T-helper 1 cell treated with Interleukin-12 subunit alpha and Interleukin-12 subunit beta and Interleukin-4 antibody, amounts not matched to agents 30 μg/mL and 1 μg/mL, for 36 hours (primary cell): ENCODE results near the gene GSTCD.
"Not testable (repeated sequence)": the region's sequence is repeated elsewhere in the genome, so short reads cannot be mapped to it uniquely, and the experiment has no call there.

ENCODE experiments used
- H3K27ac Mint-ChIP-seq: one replicate; pipeline ENCODE4 v1.8.0; 2021; ENCODE audit warnings: mild to moderate bottlenecking, mixed read lengths
- H3K27me3 Mint-ChIP-seq: one replicate; pipeline ENCODE4 v1.8.0; 2021; ENCODE audit warnings: low read depth, mixed read lengths
- H3K36me3 Mint-ChIP-seq: one replicate; pipeline ENCODE4 v1.8.0; 2021; ENCODE audit warnings: low read depth, mixed read lengths
- H3K4me1 Mint-ChIP-seq: one replicate; pipeline ENCODE4 v1.8.0; 2021; ENCODE audit warnings: low read depth, mixed read lengths
- H3K4me3 Mint-ChIP-seq: one replicate; pipeline ENCODE4 v1.8.0; 2021; ENCODE audit warnings: mild to moderate bottlenecking, moderate library complexity, mixed read lengths
- H3K9me3 Mint-ChIP-seq: one replicate; pipeline ENCODE4 v1.8.0; 2021; ENCODE audit warnings: mixed read lengths

Gene GSTCD, protein sequence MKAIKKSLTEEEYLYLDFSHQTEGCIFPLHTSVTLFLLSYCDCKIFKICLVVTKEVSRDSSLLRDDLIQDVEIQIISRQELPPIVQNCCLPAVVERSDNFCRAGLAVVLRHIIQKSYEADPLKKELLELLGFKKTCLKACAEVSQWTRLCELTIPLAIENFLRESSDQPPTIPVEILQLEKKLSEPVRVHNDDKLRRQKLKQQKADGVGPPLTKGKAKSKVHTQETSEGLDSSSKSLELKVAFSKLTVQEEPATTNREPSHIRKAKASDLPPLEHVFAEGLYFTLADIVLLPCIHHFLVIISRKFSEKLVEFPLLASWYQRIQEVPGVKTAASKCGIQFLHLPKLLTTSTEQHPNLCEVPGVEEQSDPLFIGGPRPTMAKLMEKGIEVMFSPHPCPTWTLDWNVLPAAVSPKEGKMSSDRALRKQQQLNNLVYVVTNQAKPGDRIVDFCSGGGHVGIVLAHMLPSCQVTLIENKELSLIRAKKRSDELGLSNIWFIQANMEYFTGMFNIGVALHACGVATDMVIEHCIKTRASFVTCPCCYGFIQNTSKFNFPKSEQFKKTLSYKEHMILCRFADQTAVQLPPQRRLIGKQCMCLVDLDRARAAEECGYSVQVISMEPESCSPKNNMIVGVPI

DNA sequence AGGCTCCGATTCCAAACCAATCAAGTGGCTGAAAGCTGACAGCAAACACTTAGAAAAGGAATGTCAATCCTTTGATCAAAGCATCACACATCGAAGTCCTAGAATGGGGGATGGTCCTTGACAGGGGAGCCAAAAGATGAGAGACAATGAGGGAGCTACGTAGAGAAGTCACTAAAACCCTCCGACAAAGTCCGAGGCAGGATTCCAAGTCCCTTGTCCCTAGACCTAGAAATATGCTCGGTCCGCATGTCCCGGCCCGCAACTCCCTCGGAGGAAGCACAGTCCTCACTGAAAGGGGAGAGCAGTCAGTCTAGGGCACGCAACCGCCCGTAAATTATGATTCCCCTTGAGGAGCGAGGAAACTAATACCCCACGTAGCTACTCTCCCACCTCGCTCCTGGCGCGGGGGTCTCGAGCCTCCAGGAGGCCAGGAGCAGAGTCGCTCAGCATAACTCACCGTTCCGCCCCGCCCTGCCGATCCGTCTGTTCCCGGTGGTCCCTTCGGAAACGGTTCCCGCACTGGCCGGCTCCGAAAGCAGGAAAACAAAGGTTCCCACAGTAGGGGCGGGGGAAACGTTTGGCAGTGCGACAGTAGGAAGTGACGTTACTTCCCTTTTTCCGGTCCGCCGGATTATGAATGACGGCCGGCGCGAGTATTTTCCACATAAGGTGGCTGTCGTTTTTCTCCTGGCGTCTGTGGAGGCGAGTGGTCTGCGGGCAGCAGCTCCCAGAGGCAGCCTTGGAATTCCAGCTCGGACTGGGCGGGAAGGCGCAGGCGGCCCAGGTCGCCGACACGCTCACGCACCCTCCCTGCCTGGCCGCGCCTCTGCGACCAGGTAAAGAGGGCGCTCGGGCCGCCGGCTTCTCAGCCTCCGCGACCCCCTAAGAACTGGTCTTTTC, at the start of gene GSTCD, which contains the start of gene INTS12:
TSS of gene GSTCD (plus strand) at position 604 of the 900 bp plus-strand sequence. CDS start 8,830 bp downstream, outside the sequence.
TSS of gene INTS12 (minus strand) at position 509 of the 900 bp plus-strand sequence. CDS start 8,684 bp downstream, outside the sequence.
- Mint-ChIP-seq H3K4me1 (peaks cover 24% of the 10 kb centered on the region), H3K4me3 (peak within 1 kb of the TSS; percentile 98), H3K27me3 (no peaks in the 10 kb centered on the region), H3K27ac (peak within 1 kb of the TSS; percentile 92), H3K9me3 (no peaks in the 10 kb centered on the region), H3K36me3 (peaks cover 3% of the 10 kb centered on the region)

DNA sequence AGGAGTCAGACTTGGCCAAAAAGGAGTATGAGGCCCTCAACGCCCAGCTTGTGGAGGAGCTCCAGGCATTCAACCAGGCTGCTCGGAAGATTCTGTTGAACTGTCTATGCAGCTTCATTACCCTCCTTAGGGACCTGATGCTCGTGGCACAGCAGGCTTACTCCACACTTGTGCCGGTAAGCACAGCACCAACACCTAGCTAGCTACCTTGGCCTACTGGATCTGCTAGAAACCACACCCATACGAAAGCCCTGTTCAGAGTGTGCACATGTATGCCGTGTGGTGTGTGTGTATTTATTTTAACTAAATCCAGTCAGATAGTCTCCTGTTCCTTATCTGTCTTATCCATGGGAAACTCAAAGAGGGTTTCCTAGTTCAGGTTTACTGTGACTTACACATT, 49.4 kb upstream of the GSTCD start:
- Mint-ChIP-seq H3K27ac (no peak overlapping the region), H3K4me3 (no peak overlapping the region), H3K27me3 (peaks cover 6% of the 10 kb centered on the region), H3K36me3 (no peaks in the 10 kb centered on the region), H3K4me1 (no peaks in the 10 kb centered on the region), H3K9me3 (no peaks in the 10 kb centered on the region)

DNA sequence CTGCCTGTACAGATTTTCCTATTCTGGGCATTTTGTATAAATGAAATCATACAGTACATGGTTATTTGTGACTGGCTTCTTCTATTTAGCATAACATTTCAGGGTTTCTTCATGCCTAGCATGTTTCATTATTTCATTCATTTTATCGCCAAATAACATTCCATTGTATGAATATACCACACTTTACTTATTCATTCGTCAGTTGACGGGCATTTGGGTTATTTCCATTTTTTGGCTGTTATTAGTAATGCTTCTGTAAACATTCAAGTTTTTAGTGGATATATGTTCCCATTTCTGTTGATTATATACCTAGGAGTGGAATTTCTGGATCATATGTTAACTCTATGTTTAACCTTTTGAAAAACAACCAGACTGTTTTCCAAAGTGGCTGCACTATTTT, 47.6 kb upstream of the GSTCD start:
- no peak overlapping the region for H3K27ac Mint-ChIP-seq
- no peaks in the 10 kb centered on the region for H3K9me3 Mint-ChIP-seq
- H3K36me3 Mint-ChIP-seq = no peaks in the 10 kb centered on the region
- no peaks in the 10 kb centered on the region for H3K4me1 Mint-ChIP-seq
- no peaks in the 10 kb centered on the region for H3K27me3 Mint-ChIP-seq
- no peak overlapping the region for H3K4me3 Mint-ChIP-seq

DNA sequence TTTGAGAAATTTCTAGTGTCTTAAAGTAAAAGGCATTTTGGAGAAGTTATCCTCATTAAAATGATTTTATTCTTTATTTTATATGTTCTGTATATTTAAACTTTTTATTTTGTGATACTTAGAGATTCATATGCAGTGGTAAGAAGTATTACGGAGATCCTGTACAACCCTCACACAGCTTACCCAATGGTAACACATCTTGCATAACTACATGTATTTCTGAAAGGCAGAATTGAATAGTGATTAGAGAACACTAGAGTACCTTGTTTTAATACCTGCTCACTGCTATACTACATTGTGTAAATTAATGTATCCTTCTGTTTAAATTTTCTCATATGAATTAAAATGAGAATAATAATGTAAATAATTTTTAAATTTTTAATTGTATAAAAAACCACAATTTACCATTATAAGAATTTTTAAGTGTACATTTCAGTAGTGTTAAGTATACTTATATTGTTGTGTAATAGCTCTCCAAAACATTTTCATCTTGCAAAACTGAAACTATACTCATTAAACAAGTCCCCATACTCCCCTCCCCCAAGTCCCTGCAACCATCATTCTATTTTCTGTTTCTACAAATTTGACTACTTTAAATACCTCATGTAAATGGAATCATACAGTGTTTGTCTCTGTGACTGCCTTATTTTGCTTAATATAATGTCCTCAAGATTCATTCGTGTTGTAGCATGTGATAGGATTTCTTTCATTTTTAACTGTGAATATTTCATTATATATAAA, 45.5 kb upstream of the GSTCD start:
- no peaks in the 10 kb centered on the region for H3K4me1 Mint-ChIP-seq
- H3K27me3 Mint-ChIP-seq = no peaks in the 10 kb centered on the region
- no peak overlapping the region for H3K4me3 Mint-ChIP-seq
- no peak overlapping the region for H3K27ac Mint-ChIP-seq
- H3K36me3 Mint-ChIP-seq = no peaks in the 10 kb centered on the region
- no peaks in the 10 kb centered on the region for H3K9me3 Mint-ChIP-seq

DNA sequence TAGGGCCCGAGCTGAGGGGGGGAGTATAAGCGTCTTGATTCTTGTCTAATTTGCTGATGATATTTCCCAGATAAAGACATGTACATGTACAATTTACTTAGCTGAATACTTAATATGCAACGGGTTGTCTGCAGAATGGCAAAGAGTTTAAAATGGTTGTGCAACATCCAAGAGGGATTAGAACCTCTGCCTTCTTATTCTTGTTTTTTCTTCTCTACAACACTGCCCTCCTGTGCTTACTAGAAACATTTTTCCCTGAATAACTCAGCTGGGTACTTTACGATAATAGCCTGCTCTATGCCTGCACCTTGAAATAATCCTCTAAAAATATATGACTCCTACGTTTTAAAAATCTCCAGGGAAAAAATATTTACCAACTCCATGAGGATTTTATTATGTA, 41.9 kb upstream of the GSTCD start:
- no peak overlapping the region for H3K27ac Mint-ChIP-seq
- no peaks in the 10 kb centered on the region for H3K9me3 Mint-ChIP-seq
- no peak overlapping the region for H3K4me3 Mint-ChIP-seq
- H3K36me3 Mint-ChIP-seq = no peaks in the 10 kb centered on the region
- H3K4me1 Mint-ChIP-seq = no peaks in the 10 kb centered on the region
- peaks cover 12% of the 10 kb centered on the region for H3K27me3 Mint-ChIP-seq

DNA sequence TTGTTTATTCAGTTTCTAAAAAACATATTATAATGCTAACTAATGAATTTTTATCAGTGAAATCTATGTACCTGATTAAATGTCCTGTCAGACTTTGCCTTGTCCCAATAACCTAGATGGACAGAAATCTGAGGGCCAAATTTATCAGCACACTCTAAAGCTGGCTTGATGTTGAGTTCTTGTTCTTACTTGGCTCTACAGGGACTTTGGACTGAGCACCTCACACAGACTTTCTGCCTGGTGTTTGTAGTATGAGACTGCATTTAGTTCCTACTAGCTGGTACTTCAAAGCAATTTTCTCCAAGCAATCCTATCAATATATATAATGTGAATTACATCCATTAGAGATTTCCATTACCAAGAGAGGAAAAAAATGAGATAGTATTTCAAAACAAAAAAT, 37.9 kb upstream of the GSTCD start:
- Mint-ChIP-seq H3K36me3 (no peaks in the 10 kb centered on the region), H3K27ac (no peak overlapping the region), H3K4me3 (no peak overlapping the region), H3K4me1 (no peaks in the 10 kb centered on the region), H3K27me3 (peaks cover 28% of the 10 kb centered on the region), H3K9me3 (no peaks in the 10 kb centered on the region)

DNA sequence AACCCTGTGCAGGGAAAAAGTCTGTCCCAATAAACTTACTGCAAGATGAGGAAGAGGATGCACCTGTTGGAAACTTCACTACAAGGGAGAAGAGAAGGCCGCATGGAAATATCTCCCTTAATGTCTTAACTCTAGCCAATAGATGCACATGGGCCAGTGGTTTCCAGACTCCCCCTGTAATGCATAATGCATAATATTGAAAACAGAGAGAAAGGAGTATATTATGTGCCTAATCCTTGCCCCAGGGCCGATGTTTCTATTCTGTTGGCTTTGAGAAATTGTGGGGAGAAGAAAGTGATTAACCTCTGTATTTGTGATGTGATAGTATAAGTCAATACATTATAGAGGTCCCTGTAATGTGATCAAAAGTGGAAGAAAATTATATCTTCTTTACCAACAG, 37.3 kb upstream of the GSTCD start:
- Mint-ChIP-seq H3K4me1 (no peaks in the 10 kb centered on the region), H3K27ac (no peak overlapping the region), H3K9me3 (no peaks in the 10 kb centered on the region), H3K36me3 (no peaks in the 10 kb centered on the region), H3K27me3 (peaks cover 28% of the 10 kb centered on the region), H3K4me3 (no peak overlapping the region)

DNA sequence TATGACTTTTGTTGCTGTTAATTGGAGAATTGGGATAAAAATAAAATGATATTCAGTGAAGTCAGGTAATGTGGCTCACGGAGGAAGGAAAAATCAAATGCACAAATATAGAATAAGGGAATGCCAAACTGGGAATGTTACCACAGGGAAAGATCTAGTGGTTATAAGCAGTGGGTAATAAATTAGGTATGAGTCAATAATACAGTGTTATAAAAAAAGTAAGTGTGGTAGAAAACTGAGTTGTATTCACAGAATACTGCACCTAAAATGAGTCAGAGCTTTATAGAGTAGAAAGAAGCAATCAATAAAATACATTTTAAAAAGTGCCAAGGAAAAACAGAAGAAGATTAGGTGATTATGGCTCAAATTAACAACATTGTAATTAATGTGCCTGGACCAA, 34.6 kb upstream of the GSTCD start:
- no peaks in the 10 kb centered on the region for H3K4me1 Mint-ChIP-seq
- H3K4me3 Mint-ChIP-seq = no peak overlapping the region
- no peaks in the 10 kb centered on the region for H3K9me3 Mint-ChIP-seq
- H3K36me3 Mint-ChIP-seq = no peaks in the 10 kb centered on the region
- peaks cover 28% of the 10 kb centered on the region for H3K27me3 Mint-ChIP-seq
- no peak overlapping the region for H3K27ac Mint-ChIP-seq

DNA sequence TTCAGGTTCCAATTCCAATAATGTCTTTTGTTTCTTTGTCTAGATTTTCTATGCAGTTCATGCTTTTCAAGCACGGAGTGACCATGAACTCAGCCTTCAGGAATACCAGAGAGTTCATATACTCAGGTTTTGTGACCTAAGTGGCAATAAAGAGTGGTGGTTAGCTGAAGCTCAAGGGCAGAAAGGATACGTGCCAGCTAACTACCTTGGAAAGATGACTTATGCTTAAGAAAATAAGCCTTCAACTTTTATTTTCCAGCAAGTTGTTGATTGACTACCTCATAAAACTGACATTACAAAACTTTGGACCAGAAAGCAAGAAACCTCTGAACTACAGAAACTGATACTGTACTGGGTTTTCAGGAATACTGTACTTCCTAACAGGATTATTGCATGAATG, 30.9 kb upstream of the GSTCD start:
- peaks cover 11% of the 10 kb centered on the region for H3K27me3 Mint-ChIP-seq
- H3K9me3 Mint-ChIP-seq = no peaks in the 10 kb centered on the region
- H3K4me3 Mint-ChIP-seq = no peak overlapping the region
- H3K4me1 Mint-ChIP-seq = no peaks in the 10 kb centered on the region
- no peak overlapping the region for H3K27ac Mint-ChIP-seq
- H3K36me3 Mint-ChIP-seq = peaks cover 6% of the 10 kb centered on the region

DNA sequence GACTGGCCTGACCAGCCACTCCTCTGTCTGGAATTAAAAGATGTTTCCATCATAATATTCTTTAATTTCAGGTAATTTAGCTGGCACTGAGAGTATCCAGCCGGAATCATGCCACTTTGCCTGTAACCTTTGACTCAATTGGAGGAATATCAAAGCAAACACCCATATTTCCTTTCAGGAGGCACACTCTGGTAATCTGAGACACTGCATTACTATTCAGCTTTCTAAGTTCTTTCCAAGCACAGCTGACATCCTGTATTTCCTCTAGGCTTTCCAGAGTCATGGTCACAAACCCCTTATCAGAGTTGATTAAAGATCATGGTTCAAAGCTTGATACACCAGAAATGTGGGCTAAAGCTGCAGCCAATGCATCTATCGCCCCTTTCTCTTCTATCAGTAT, 29.4 kb upstream of the GSTCD start:
- Mint-ChIP-seq H3K9me3 (no peaks in the 10 kb centered on the region), H3K27me3 (no peaks in the 10 kb centered on the region), H3K36me3 (peaks cover 10% of the 10 kb centered on the region), H3K4me3 (no peak overlapping the region), H3K4me1 (no peaks in the 10 kb centered on the region), H3K27ac (no peak overlapping the region)

DNA sequence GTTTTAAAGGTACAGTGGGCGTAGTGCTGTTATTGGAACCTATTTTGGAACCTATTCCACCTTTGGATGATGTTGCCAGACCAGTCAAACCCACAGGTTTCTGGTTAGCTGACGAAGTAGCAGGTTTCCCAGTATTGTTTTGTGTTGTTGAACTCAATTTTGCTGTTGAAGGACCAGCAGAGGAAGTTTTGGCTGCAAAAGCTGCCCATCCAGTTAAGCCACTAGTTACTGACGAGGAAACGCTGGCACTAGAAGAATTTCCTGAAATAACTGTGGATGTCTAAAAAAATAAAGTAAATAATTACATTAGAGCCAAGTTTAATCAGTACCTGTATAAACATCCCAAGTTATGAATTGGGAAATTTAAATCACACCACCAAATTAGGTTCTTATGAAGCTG, 25.5 kb upstream of the GSTCD start:
- no peaks in the 10 kb centered on the region for H3K27me3 Mint-ChIP-seq
- H3K4me3 Mint-ChIP-seq = no peak overlapping the region
- H3K4me1 Mint-ChIP-seq = no peaks in the 10 kb centered on the region
- H3K36me3 Mint-ChIP-seq = peaks cover 14% of the 10 kb centered on the region
- H3K9me3 Mint-ChIP-seq = no peaks in the 10 kb centered on the region
- H3K27ac Mint-ChIP-seq = no peak overlapping the region

DNA sequence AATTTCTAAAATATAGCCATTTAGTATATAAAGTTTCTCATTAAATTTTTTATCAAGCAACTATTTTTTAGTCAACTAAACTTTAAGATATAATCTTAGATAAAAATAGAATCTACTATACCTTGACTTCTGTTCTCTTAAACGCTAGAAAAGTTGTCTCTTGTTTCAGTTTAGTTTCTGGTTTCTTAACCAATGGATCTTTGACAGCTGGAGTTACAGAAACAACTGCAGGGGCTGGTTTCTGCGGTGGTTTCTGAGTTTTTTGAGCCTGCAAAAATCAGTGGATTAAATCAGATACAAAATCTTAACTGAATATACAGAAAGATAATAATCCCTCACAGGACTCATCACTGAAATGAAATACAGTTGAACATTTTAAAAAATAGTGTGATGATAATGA, 22.0 kb upstream of the GSTCD start:
- Mint-ChIP-seq H3K4me3 (no peak overlapping the region), H3K27me3 (no peaks in the 10 kb centered on the region), H3K36me3 (peaks cover 25% of the 10 kb centered on the region), H3K9me3 (no peaks in the 10 kb centered on the region), H3K4me1 (no peaks in the 10 kb centered on the region), H3K27ac (no peak overlapping the region)

DNA sequence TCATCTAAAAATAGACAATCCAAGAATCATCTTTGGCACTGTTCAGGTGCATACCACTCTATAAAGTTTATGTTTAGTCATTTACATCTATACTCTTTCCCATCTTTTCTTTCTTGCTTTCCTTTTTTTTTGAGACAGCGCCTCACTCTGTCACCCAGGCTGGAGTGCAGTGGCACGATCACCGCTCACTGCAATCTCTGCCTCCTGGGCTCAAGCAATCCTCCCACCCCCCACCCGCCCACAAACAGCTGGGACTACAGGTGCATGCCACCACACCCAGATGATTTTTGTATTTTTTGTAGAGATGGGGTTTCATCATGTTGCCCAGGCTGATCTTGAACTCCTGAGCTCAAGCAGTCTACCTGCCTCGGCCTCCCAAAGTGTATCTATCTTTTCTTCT, 13.8 kb upstream of the GSTCD start:
- not testable (repeated sequence) for H3K4me1 Mint-ChIP-seq, H3K9me3 Mint-ChIP-seq, H3K27me3 Mint-ChIP-seq, H3K27ac Mint-ChIP-seq, H3K4me3 Mint-ChIP-seq
- H3K36me3 Mint-ChIP-seq = peaks cover 26% of the 10 kb centered on the region

DNA sequence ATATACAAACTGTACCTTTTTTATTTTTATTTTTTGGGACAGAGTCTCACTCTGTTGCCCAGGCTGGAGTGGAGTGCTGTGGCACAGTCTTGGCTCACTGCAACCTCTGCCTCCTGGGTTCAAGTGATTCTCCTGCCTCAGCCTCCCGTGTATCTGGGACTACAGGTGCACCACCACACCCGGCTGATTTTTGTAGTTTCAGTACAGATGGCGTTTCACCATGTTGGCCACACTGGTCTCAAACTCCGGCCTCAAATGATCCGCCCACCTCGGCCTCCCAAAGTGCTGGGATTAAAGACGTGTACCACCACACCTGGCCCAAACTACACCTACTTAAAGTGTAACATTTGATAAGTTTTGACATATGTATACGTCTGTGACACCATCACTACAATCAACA, 12.8 kb upstream of the GSTCD start:
- H3K9me3 Mint-ChIP-seq, H3K4me3 Mint-ChIP-seq, H3K27ac Mint-ChIP-seq, H3K4me1 Mint-ChIP-seq, H3K27me3 Mint-ChIP-seq: not testable (repeated sequence)
- H3K36me3 Mint-ChIP-seq = peaks cover 21% of the 10 kb centered on the region
